Tibial nerve (tissue), 4 donors: ENCODE measurements around the gene B3GNT4.

Source experiments
- CTCF ChIP-seq, 5 experiments: fragments of 200-600 bp in 3 of 5; fragments of 450-650 bp in 2 of 5; sonication (generic) in 3 of 5; IDR thresholded peaks; one replicate each; pipeline ENCODE4 v1.5.1; 2016 to 2019; ENCODE audit warnings: antibody characterized with exemption in 5 of 5, mild to moderate bottlenecking in 3 of 5, moderate library complexity in 2 of 5
- EP300 ChIP-seq, 2 donors: sonication (generic); formaldehyde crosslinking; IDR thresholded peaks; one replicate each; pipeline ENCODE4 v1.6.1; 2017; ENCODE audit warnings: antibody characterized with exemption in 2 of 2, mild to moderate bottlenecking in 1 of 2
- POLR2A ChIP-seq, 2 donors: fragments of 450-650 bp; IDR thresholded peaks; one replicate each; pipeline ENCODE4 v1.6.1; 2017; ENCODE audit warnings: antibody characterized with exemption in 2 of 2, mild to moderate bottlenecking in 2 of 2, moderate library complexity in 2 of 2

- TF ChIP-seq CTCF (IDR thresholded peaks at IDR 0.05) (no peak), POLR2A (IDR thresholded peaks at IDR 0.05) (no peak), EP300 (IDR thresholded peaks at IDR 0.05) (no peak)
These were observed 1.8 kb downstream of the B3GNT4 start for GRCh38 chr12:122205053-122205925.
